Activated B cell treated with CpG ODN at 0.5 μM for 24 hours (primary cell): ENCODE measurements around the gene ZNF417. TPM values are rescaled to one million over a fixed set of nuclear protein-coding genes. Genes with fewer than 3 reads are reported as not detected.
"Not testable (repeated sequence)": the region's sequence is repeated elsewhere in the genome, so short reads cannot be mapped to it uniquely, and the experiment has no call there.

ENCODE experiments used
- ATAC-seq: fragments of 200-7000 bp; cut with Tn5 transposase; one replicate; pipeline ENCODE4 v1.10.0; 2021; ENCODE audit warnings: low read depth, mild to moderate bottlenecking, moderate library complexity
- CTCF ChIA-PET: fragments of 350-600 bp; sonication (Branson Sonifier 250); formaldehyde crosslinking; loops from one replicate; lab custom pipeline; 2021; ENCODE audit warnings: antibody characterized with exemption; lab: Charles Lee
- POLR2A ChIA-PET: fragments of 350-600 bp; sonication (Branson Sonifier 250); formaldehyde crosslinking; loops from one replicate; lab custom pipeline; 2021; ENCODE audit warnings: antibody characterized with exemption; lab: Charles Lee
- DNase-seq: peaks from one replicate; pipeline ENCODE4 v3.0.0; 2022
- H3K27ac Mint-ChIP-seq: one replicate; pipeline ENCODE4 v1.8.0; 2020; ENCODE audit warnings: mixed read lengths
- H3K27me3 Mint-ChIP-seq: one replicate; pipeline ENCODE4 v1.8.0; 2021; ENCODE audit warnings: mixed read lengths
- H3K36me3 Mint-ChIP-seq: one replicate; pipeline ENCODE4 v1.8.0; 2021; ENCODE audit warnings: low read depth, mixed read lengths
- H3K4me1 Mint-ChIP-seq: one replicate; pipeline ENCODE4 v1.8.0; 2021; ENCODE audit warnings: mixed read lengths
- H3K4me3 Mint-ChIP-seq: one replicate; pipeline ENCODE4 v1.8.0; 2020; ENCODE audit warnings: mild to moderate bottlenecking, mixed read lengths
- H3K9me3 Mint-ChIP-seq: one replicate; pipeline ENCODE4 v1.8.0; 2020; ENCODE audit warnings: mixed read lengths
- intact Hi-C: fragments of 100-400 bp; cut with micrococcal nuclease; formaldehyde crosslinking; loops from one replicate; pipeline ENCODE4 v1.15.1; 2024
- total RNA-seq: library from RNA; stranded (reverse); gene quantifications from 2 replicates; pipeline ENCODE4 v1.2.3, GENCODE V29; 2022
- TF ChIP-seq, protein P1 (sequence below): fragments of 200-600 bp; IDR thresholded peaks from one replicate; pipeline ENCODE4 v1.8.0; 2022; ENCODE audit warnings: antibody characterized with exemption, mild to moderate bottlenecking

The ZNF417 gene
- total RNA-seq, result 27.2 and 29.0 TPM in 2 replicates

DNA sequence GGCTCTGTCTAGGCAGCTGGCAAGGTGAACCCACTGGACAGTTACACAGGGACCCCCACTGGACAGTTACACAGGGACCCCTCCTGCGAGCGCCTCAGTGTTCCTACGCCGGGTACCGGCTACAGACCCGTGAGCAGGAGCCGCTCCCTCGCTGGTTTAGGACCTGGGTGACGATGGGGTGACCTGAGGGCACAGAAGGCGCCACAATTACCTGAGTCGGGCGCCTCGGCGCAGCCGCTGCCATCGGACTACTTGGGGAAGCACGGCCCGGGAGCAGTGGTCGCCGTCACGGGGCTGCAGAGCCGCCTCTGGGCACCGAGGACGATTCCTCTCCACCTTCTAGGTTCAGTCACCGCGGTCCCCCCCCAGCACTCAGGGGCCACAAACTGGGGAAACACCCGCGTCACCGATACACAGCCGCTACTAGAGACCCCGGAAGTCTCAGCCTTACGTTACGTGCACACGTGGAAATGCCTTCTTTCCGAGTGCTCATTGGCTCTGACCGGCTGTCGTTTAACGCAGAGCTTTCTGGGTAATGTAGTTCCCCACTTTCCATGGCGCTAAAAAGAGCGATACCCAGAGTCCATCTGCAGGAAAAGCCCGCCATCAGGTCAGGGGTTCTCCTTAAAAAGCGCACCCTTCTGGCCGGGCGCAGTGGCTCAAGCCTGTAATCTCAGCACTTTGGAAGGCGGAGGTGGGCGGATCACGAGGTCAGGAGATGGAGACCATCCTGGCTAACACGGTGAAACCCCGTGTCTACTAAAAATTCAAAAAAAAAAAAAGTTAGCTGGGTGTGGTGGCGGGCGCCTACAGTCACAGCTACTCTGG lies at the start of gene ZNF417:
Gene ZNF417 (minus strand): TSS at position 425 of the 828 bp plus-strand sequence. CDS start 181 bp downstream, at position 244.
- peaks cover 46% of the 10 kb centered on the region for H3K36me3 Mint-ChIP-seq
- ChIA-PET POLR2A (interaction anchor here (0.6 to 2.3 kb wide), 17 partner anchors 10 to 656 kb away, joined by 3 to 14 read pairs (median 4); partner anchors contain the start of genes ZNF154, ZNF274, ZNF329 and ZNF418), CTCF (interaction anchor here (1.3 kb wide), 1 partner anchor 279 kb away, joined by 3 read pairs; no protein-coding TSS in a partner anchor)
- H3K9me3 Mint-ChIP-seq, H3K27me3 Mint-ChIP-seq: not testable (repeated sequence)
- peak within 1 kb of the TSS; percentile 94 for H3K4me3 Mint-ChIP-seq
- H3K4me1 Mint-ChIP-seq, result peaks cover 34% of the 10 kb centered on the region
- intact Hi-C loops, result loop anchor here (1.0 kb wide), 5 partner anchors 28 to 170 kb away; partner anchors contain the start of genes ZNF256, ZNF606 and ZNF776
- H3K27ac Mint-ChIP-seq, result peak within 1 kb of the TSS; percentile 92
- ATAC-seq (peak; percentile 97), DNase-seq (peak; percentile 69)

DNA sequence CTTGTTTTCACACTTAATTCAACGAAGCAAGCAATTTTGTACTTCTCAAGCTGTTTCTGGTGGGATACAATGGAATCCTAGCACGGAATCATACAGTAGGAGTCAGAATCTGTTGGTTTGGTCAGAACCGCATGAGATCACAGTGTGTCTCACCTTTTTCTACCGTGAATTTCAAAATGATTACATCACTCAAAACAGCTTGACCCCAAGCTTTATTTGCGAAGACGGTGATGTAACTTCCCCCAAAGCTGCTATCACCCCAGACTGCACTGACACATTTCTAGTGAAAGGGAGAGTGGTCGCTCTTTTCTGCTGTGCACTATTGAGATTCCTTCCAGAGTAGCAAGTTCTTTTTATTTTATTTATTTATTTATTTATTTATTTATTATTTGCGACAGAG lies 48.4 kb upstream of the ZNF417 start:
- H3K4me3 Mint-ChIP-seq, result no peak overlapping the region
- peaks cover 32% of the 10 kb centered on the region for H3K9me3 Mint-ChIP-seq
- ATAC-seq (no peak), DNase-seq (no peak)
- H3K27ac Mint-ChIP-seq, result no peak overlapping the region
- intact Hi-C loops, result no loop called here
- CTCF ChIA-PET, result no interaction called here
- no peaks in the 10 kb centered on the region for H3K4me1 Mint-ChIP-seq
- no peaks in the 10 kb centered on the region for H3K27me3 Mint-ChIP-seq
- POLR2A ChIA-PET, result no interaction called here
- TF ChIP-seq, protein P1, sequence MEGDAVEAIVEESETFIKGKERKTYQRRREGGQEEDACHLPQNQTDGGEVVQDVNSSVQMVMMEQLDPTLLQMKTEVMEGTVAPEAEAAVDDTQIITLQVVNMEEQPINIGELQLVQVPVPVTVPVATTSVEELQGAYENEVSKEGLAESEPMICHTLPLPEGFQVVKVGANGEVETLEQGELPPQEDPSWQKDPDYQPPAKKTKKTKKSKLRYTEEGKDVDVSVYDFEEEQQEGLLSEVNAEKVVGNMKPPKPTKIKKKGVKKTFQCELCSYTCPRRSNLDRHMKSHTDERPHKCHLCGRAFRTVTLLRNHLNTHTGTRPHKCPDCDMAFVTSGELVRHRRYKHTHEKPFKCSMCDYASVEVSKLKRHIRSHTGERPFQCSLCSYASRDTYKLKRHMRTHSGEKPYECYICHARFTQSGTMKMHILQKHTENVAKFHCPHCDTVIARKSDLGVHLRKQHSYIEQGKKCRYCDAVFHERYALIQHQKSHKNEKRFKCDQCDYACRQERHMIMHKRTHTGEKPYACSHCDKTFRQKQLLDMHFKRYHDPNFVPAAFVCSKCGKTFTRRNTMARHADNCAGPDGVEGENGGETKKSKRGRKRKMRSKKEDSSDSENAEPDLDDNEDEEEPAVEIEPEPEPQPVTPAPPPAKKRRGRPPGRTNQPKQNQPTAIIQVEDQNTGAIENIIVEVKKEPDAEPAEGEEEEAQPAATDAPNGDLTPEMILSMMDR, result no peak
- peaks cover 38% of the 10 kb centered on the region for H3K36me3 Mint-ChIP-seq

DNA sequence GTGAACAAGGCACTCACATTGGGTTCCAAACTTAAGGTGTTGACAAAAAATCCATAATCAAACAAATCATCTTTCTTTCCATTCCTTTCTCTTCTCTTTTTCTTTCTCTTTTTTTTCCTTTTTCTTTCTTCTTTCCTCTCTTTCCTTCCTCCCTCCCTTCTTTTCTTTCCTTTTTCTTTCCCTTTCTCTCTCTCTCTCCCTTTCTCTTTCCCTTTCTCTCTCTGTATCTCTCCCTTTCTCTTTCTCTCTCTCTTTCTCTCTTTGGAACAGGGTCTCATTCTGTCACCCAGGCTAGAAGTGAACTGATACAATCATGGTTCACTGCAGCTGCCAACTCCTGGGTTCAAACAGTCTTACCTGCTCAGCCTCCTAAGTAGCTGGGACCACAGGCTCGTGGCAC lies 45.4 kb upstream of the ZNF417 start:
- Mint-ChIP-seq H3K4me3 (no peak overlapping the region), H3K27ac (no peak overlapping the region), H3K27me3 (peaks cover under 1% of the 10 kb centered on the region), H3K9me3 (peaks cover 32% of the 10 kb centered on the region), H3K36me3 (peaks cover 31% of the 10 kb centered on the region), H3K4me1 (no peaks in the 10 kb centered on the region)
- DNase-seq (no peak), ATAC-seq (no peak)
- CTCF ChIA-PET, result no interaction called here
- POLR2A ChIA-PET, result no interaction called here
- TF ChIP-seq, protein P1, result no peak
- intact Hi-C loops, result no loop called here

GRCh38 chr19:57954996-57955395 lies 38.6 kb upstream of the ZNF417 start:
- ChIA-PET POLR2A (no interaction called here), CTCF (no interaction called here)
- ATAC-seq (no peak), DNase-seq (no peak)
- Mint-ChIP-seq H3K4me1 (no peaks in the 10 kb centered on the region), H3K27ac (no peak overlapping the region), H3K9me3 (peaks cover 28% of the 10 kb centered on the region), H3K36me3 (peaks cover 9% of the 10 kb centered on the region), H3K4me3 (no peak overlapping the region), H3K27me3 (peaks cover 4% of the 10 kb centered on the region)
- TF ChIP-seq, protein P1, result no peak
- intact Hi-C loops, result no loop called here

DNA sequence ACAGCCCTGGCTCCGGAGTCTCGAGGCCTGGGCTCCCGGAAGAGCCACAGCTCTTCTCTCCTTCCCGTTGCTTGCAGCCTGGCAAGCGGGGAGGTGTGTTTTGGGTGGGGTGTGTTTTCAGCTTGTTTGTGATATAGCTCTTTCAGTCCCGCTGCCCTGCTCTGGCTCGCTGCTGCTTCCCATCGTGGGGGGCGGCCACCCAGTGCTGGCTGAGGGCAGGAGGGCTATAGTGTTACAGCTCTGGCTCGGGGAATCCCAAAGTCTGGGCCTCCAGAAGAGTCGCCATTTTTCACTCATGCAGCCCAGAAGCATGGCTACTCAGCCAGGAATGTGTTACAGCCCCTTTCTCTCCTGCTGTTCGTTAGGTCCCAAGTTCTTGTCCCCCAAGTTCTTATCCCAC lies 33.3 kb upstream of the ZNF417 start:
- peaks cover 12% of the 10 kb centered on the region for H3K36me3 Mint-ChIP-seq
- no peak overlapping the region for H3K27ac Mint-ChIP-seq
- H3K27me3 Mint-ChIP-seq, result peaks cover 2% of the 10 kb centered on the region
- DNase-seq (no peak), ATAC-seq (no peak)
- no peak overlapping the region for H3K4me3 Mint-ChIP-seq
- ChIA-PET CTCF (no interaction called here), POLR2A (interaction anchor here (0.7 kb wide), 1 partner anchor 426 kb away, joined by 3 read pairs; no protein-coding TSS in a partner anchor)
- intact Hi-C loops, result loop anchor here (5.0 kb wide), 3 partner anchors 62 to 462 kb away; partner anchors contain the start of genes ZIK1, ZNF419 and ZNF814
- peaks cover 26% of the 10 kb centered on the region for H3K4me1 Mint-ChIP-seq
- TF ChIP-seq, protein P1, result no peak
- H3K9me3 Mint-ChIP-seq, result peaks cover 18% of the 10 kb centered on the region
